GM12875 (cell line): ENCODE measurements around the gene B3GLCT.

Experiments used
- H3K4me3 ChIP-seq: one replicate; pipeline ENCODE4 v1.5.1; 2011; ENCODE audit warnings: low read depth, low read length, control low read depth
- TF ChIP-seq, protein P1 (sequence below): IDR thresholded peaks from 2 replicates; pipeline ENCODE4 v1.5.1; 2011; ENCODE audit warnings: low read depth, mild to moderate bottlenecking, control low read depth, inconsistent platforms, low read length, moderate library complexity, borderline replicate concordance; ENCODE audit not compliant: insufficient read depth

Gene B3GLCT

GRCh38 chr13:31372454-31372853, 172.7 kb downstream of the B3GLCT start:
- TF ChIP-seq, protein P1, sequence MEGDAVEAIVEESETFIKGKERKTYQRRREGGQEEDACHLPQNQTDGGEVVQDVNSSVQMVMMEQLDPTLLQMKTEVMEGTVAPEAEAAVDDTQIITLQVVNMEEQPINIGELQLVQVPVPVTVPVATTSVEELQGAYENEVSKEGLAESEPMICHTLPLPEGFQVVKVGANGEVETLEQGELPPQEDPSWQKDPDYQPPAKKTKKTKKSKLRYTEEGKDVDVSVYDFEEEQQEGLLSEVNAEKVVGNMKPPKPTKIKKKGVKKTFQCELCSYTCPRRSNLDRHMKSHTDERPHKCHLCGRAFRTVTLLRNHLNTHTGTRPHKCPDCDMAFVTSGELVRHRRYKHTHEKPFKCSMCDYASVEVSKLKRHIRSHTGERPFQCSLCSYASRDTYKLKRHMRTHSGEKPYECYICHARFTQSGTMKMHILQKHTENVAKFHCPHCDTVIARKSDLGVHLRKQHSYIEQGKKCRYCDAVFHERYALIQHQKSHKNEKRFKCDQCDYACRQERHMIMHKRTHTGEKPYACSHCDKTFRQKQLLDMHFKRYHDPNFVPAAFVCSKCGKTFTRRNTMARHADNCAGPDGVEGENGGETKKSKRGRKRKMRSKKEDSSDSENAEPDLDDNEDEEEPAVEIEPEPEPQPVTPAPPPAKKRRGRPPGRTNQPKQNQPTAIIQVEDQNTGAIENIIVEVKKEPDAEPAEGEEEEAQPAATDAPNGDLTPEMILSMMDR = no peak
- H3K4me3 ChIP-seq = no peak overlapping the region

DNA sequence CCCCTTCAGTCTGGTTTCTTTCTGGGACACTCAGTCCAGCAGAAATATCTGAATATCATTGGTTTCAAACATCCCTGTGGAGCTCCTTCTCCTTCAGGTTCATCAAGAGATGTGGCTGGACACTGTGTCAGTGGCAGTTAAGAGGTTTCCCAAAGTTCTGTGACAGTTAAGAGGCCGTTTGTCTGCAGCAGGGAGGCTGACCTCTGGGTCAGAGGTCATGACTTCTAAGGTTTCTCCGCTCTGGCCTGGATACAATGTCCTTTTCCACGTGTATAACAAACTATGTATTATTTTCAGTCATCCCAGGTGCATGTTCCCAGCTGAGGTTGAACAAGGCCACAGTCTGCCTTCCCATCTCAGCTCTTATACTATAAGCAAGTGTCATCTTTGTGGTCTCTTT, 174.9 kb downstream of the B3GLCT start:
- TF ChIP-seq, protein P1 = no peak
- H3K4me3 ChIP-seq = no peak overlapping the region

DNA sequence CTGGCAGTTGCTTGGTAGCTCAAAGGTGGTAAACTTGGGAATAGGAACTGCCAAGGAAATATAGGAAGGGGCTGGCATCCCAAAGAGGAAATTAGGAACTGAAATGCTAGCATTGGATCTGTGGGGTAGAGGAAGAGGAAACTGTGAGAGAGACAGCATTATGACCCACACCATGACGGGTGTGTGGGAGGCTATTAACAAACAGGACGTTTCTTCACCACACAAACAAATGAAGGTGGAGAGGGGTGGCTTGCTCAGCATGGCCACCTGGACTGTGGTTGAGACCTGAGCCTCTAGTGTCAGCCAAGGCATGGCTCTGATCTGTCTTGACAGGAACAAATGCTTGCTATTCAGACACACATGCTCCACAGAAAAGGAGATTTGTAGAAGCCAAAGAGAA, 178.2 kb downstream of the B3GLCT start:
- TF ChIP-seq, protein P1 = no peak

DNA sequence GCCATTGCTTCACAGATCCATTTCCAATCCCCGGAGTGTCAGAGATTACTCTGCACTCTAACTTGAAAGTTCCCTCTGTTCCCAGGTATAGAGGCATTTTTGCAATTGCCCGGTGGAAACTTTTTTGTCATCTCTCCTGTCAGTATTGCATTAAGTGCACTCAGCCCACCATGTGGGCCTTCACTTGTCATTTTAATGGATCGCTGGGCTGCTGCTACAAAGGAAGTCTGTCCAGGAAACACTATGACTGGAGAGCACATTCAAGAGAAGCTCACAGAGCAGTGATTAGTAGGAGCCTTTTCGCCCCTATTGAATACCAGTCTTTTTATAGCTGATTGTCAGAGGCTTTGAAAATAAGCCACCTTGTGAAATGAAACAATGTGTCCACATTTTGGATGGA, 180.9 kb downstream of the B3GLCT start:
- TF ChIP-seq, protein P1 = no peak
- H3K4me3 ChIP-seq = no peak overlapping the region

More for the DNA sequence above, 178.2 kb downstream of the B3GLCT start:
- H3K4me3 ChIP-seq = no peak overlapping the region
